ENCODE data around the gene ID4.
A peak's percentile ranks its signal among the peaks of the same experiment; 100 is the strongest.

The ID4 gene

GRCh38 chr6:19836799-19837510 lies at the start of gene ID4:
Gene ID4, plus strand, starts transcription at chr6:19837370. Its CDS starts 385 bp downstream, at chr6:19837755.
- DNase-seq, result no peak

DNA sequence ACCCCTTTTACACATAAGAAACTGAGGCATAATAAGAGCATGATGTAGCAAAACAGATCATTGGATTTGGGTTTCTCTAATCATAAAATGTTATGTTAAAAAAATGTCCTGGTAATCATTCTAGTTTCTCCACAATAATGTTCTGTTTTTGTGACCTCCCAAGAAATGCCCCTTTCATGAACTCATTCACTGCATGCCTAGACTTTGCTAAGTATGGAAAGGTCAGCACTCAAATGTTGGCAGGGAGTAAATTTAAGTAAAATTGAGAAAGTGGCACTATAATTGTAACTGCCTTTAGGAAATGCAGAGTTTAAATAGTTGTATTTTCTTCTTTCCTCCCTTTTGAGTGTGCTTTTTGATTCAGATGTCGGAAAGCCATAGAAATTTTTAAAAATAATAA lies 48.5 kb upstream of the ID4 start:
- DNase-seq, result no peak

DNA sequence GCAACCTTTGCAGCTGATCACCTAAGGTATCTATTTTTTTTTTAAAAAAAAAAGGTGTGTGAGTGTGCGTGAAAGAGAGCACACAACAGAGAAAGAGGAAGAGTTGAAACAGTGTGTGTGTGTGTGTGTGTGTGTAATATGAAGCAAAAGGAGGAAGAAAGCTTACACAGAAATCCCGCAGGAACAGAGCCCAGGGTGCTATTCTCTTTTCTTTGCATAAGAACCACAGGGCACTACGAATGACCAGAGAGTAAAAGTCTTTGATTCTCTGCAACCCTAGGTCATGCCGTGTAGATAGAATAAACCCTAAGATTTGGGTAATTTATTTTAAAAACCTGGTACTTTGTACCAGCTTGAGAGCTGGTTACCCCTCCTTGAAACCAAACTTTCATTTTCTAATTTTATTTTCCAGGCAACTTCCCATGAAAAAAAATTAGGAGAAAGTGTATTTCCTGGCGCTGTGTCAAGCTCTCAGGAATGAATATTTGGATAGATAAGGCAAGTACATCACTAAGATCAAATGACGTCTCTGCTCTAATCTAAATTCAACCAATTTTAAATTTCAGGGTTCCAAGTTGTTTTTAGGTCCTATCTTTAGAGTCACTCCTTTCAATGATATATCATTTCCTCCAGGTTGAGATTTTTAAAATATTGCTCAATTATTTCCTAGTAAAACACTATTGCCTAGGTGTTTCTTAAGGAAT lies 47.9 kb upstream of the ID4 start:
- no peak for DNase-seq

GRCh38 chr6:19791267-19791666 lies 45.9 kb upstream of the ID4 start:
- no peak for DNase-seq

- no peak for DNase-seq
Observed at GRCh38 chr6:19795211-19795610, 42.0 kb upstream of the ID4 start.

DNA sequence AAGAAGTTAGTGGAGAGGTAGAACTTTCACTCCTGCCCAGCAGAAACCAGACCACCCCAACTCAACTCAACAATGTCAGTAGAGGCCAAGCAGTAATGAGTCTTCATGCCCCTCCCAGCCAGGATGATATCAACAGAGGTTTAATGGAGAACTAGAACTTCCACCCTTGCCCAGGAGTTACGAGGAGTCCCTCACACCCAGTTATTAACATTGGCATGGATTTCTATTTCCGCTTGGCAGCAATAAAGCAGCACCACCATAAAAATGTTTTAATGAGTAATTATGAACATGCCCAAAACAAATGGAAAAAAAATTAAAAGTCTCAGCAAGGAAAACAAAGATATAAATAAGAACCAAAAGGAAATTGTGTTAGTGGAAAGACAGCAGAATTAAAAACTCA lies 40.7 kb upstream of the ID4 start:
- no peak for DNase-seq

GRCh38 chr6:19798362-19798761 lies 38.8 kb upstream of the ID4 start:
- no peak for DNase-seq

GRCh38 chr6:19802656-19803055 lies 34.5 kb upstream of the ID4 start:
- no peak for DNase-seq

- no peak for DNase-seq
Observed at GRCh38 chr6:19803331-19804204, 33.6 kb upstream of the ID4 start.

- DNase-seq, result peak; percentile 10
Observed at GRCh38 chr6:19804205-19805128, 32.7 kb upstream of the ID4 start.

DNA sequence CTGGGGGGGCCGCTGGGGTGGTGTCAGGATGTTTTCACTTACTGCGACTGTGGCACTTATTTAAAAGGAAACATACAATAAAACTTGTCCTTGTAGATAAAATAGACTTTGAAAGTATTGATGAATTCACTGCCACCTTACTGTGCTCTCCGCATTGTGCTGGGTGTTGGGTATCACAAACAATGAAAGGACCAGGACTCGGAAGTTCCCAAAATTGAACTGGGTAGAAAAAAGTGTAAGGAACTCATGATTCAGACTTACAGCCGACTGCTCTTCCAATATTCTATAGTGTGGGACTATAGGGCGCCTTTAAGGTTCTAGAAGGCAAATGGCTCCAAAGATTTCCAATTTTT lies 32.1 kb upstream of the ID4 start:
- no peak for DNase-seq

DNA sequence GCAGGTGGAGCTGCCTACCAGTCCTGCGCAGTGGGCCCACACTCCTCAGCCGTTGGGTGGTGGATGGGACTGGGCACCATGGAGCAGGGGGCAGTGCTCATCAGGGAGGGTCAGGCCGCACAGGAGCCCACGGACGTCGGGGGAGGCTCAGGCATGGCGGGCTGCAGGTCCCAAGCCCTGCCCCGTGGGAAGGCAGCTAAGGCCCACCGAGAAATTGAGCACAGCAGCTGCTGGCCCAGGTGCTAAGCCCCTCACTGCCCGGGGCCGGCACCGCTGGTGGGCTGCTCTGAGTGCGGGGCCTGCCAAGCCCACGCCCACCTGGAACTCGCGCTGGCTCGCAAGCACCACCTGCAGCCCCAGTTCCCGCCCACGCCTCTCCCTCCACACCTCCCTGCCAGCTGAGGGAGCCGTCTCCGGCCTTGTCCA lies 30.2 kb upstream of the ID4 start:
- DNase-seq, result no peak

GRCh38 chr6:19811397-19812079 lies 25.6 kb upstream of the ID4 start:
- no peak for DNase-seq

- DNase-seq, result no peak
Observed at GRCh38 chr6:19812512-19813119, 24.6 kb upstream of the ID4 start.

DNA sequence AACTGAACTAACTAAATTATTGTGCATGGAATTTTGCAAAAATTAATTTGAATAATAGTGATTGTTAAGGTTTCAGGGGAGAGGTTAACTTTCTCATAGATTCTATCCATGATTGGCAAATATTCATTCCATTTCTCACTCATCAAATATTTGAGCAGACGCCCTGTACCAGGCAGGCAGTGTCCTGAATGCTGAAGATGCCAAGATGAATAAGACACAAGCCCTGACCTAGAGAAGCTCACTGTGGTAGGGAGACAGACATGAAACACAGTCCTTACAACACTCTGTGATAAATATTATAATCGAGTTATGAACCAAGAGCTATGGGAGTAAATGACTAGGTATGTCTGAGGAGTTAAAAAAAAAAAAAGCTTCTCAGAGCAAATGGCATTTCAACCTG lies 18.4 kb upstream of the ID4 start:
- no peak for DNase-seq

DNA sequence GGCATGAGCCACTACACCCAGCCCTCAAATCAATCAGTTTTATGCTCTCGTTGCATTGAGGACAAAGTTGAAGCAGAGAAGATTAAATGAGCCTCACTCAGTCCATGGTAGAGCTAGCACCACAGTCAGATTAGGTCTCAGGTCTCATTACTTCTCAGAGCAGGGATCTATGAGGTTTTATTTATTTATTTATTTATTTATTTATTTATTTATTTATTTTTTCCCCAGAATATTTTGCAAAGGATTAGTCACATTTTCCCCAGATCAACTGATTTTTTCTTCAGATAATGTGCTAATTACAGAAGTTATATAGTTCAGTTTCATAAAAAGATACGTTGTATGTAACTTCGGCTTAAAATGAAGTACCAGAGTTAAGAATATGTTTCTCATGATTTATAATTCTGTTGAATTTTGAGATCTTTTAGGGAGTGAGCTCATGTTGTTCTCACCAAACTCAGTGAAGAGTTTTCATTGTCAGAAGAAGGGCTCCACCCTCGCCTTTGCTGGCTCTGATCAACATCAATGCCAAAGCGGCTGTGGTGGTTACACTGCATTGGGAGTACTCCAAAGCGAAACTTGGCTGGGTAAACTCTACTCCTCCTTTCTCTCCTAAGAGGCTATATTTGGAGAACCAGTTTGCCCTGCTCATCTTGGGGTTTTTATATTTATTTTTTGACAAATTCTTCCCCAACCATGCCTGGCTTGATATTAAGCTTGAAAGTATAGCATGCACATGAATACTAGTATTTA lies 12.9 kb upstream of the ID4 start:
- DNase-seq, result no peak

DNA sequence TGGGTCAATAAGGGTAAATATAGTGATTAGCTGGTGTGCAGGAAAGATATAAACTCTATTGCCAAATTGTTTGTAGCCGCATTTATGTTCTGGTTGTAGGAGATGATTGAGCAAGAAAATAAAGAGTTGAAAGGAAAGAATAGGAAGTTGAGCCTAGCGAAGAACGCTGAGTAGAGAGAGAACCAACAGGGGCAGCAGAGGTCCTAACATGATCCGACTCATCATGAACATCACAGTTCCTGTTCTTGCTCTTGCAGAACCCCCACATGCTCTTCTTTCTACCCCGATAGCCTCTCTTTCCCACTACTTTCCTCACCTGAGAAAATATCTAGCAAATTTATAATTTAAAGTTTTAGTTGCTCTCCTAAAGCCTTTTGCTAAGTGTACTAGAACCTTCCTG lies 9.9 kb upstream of the ID4 start:
- DNase-seq, result no peak

- no peak for DNase-seq
Observed at GRCh38 chr6:19827903-19828302, 9.3 kb upstream of the ID4 start.

DNA sequence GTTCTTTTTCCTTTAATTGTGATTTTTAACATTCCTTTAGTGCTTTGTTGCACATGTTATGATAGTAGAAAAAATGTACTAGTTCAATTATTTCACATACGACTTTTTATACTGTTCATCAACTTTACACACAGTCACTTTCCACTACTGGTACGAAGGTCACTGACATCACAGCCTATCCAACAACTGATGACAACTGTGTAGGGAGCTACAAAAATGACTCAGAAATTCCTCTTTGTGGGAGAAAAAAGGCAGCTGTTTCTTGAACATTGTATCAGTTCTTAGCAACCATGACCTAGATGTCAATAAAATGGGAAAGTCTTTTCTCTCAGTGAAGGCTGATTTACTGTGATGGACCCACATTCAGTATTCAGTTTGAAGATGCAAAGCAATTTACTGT lies 7.0 kb upstream of the ID4 start:
- no peak for DNase-seq

- DNase-seq, result no peak
Observed at GRCh38 chr6:19831358-19831757, 5.8 kb upstream of the ID4 start.

GRCh38 chr6:19833947-19834346 lies 3.2 kb upstream of the ID4 start:
- no peak for DNase-seq
